HepG2 (cell line): ENCODE data around the gene TOMM7. TPM values are rescaled to one million over a fixed set of nuclear protein-coding genes. Genes with fewer than 3 reads are reported as not detected.

Experiments used
- ARNT2 ChIP-seq: sonication (generic); formaldehyde crosslinking; IDR thresholded peaks from 2 replicates; pipeline ENCODE4 v1.8.0; 2022; ENCODE audit warnings: mild to moderate bottlenecking, low read depth, missing genetic modification reagents, moderate library complexity
- DR1 ChIP-seq: sonication (generic); formaldehyde crosslinking; IDR thresholded peaks from 2 replicates; pipeline ENCODE4 v1.8.0; 2021; ENCODE audit warnings: mild to moderate bottlenecking, missing genetic modification reagents, inconsistent platforms
- GLI4 ChIP-seq: sonication (generic); formaldehyde crosslinking; IDR thresholded peaks from 2 replicates; pipeline ENCODE4 v1.5.1; 2020; ENCODE audit warnings: missing genetic modification reagents, mild to moderate bottlenecking, moderate library complexity, borderline replicate concordance
- HIC2 ChIP-seq: sonication (generic); formaldehyde crosslinking; IDR thresholded peaks from 2 replicates; pipeline ENCODE4 v1.9.0; 2022; ENCODE audit warnings: low read depth, missing genetic modification reagents
- IRF9 ChIP-seq: sonication (generic); formaldehyde crosslinking; IDR thresholded peaks from 2 replicates; pipeline ENCODE4 v1.8.0; 2022; ENCODE audit warnings: missing genetic modification reagents, mild to moderate bottlenecking, borderline replicate concordance
- MEIS2 ChIP-seq: sonication (generic); formaldehyde crosslinking; IDR thresholded peaks from 2 replicates; pipeline ENCODE4 v1.9.0; 2021; ENCODE audit warnings: mild to moderate bottlenecking, missing genetic modification reagents
- REXO4 ChIP-seq: sonication (generic); formaldehyde crosslinking; IDR thresholded peaks from 2 replicates; pipeline ENCODE4 v1.8.0; 2022; ENCODE audit warnings: missing genetic modification reagents, mild to moderate bottlenecking, borderline replicate concordance
- SMYD3 ChIP-seq: sonication (generic); formaldehyde crosslinking; IDR thresholded peaks from 2 replicates; pipeline ENCODE4 v1.8.1; 2023; ENCODE audit warnings: mild to moderate bottlenecking, missing genetic modification reagents
- SP4 ChIP-seq: sonication (generic); formaldehyde crosslinking; IDR thresholded peaks from 2 replicates; pipeline ENCODE4 v1.8.1; 2023; ENCODE audit warnings: mild to moderate bottlenecking, missing genetic modification reagents
- TCF7L2 ChIP-seq: IDR thresholded peaks from 2 replicates; pipeline ENCODE4 v1.6.1; 2011; ENCODE audit warnings: mild to moderate bottlenecking, low read depth, low read length, moderate library complexity
- ZBTB43 ChIP-seq: sonication (generic); formaldehyde crosslinking; conservative IDR thresholded peaks from 2 replicates; pipeline ENCODE4 v1.4.0; 2020; ENCODE audit warnings: missing genetic modification reagents
- ZFP41 ChIP-seq: sonication (generic); formaldehyde crosslinking; IDR thresholded peaks from 2 replicates; pipeline ENCODE4 v1.4.0; 2020; ENCODE audit warnings: mild to moderate bottlenecking, missing genetic modification reagents, borderline replicate concordance
- ZHX1 ChIP-seq: sonication (generic); formaldehyde crosslinking; IDR thresholded peaks from 2 replicates; pipeline ENCODE4 v1.8.1; 2022; ENCODE audit warnings: low read depth, mild to moderate bottlenecking, missing genetic modification reagents
- ZNF18 ChIP-seq: sonication (generic); formaldehyde crosslinking; IDR thresholded peaks from 2 replicates; pipeline ENCODE4 v1.8.0; 2022; ENCODE audit warnings: mild to moderate bottlenecking, missing genetic modification reagents; ENCODE audit not compliant: insufficient replicate concordance
- ZNF34 ChIP-seq: sonication (generic); formaldehyde crosslinking; IDR thresholded peaks from 2 replicates; pipeline ENCODE4 v1.4.0; 2020; ENCODE audit warnings: mild to moderate bottlenecking, missing genetic modification reagents, borderline replicate concordance
- ZNF576 ChIP-seq: sonication (generic); formaldehyde crosslinking; IDR thresholded peaks from 2 replicates; pipeline ENCODE4 v1.4.0; 2020; ENCODE audit warnings: mild to moderate bottlenecking, missing genetic modification reagents
- ZNF7 ChIP-seq: IDR thresholded peaks from 2 replicates; pipeline ENCODE4 v1.6.1; 2016; ENCODE audit warnings: missing biosample characterization, missing genetic modification reagents
- ZNF720 ChIP-seq: sonication (generic); formaldehyde crosslinking; IDR thresholded peaks from 2 replicates; pipeline ENCODE4 v1.4.0; 2020; ENCODE audit warnings: missing genetic modification reagents
- polyA plus RNA-seq, 8 experiments: library from polyadenylated mRNA; depleted of rRNA in 3 of 8; stranded (reverse) in 7 of 8; unstranded in 1 of 8; fragments of >200 nt; fragmentation: Illumina TruSeq in 4 of 8; extraction: Trizol in 4 of 8; gene quantifications; 2 replicates each; pipeline versions ENCODE4 v1.2.1 to v1.2.3, GENCODE V29; 2011 to 2016; ENCODE audit warnings: low read depth in 4 of 8, missing spikeins in 1 of 8, mixed read lengths in 1 of 8; ENCODE audit not compliant: insufficient read depth in 1 of 8
- total RNA-seq, 5 experiments: library from RNA; depleted of rRNA; stranded (reverse); fragments of >200 nt; fragmentation: Illumina TruSeq; extraction: Trizol; gene quantifications; 2 replicates each; pipeline ENCODE4 v1.2.3, GENCODE V29; 2016; ENCODE audit warnings: low read depth in 1 of 5

TOMM7 gene
- total and polyA plus RNA-seq, 2 of the 13 experiments (the other 11 are each of a cell fraction or from before 2014, with no cell fraction given), result 251 to 369 TPM

GRCh38 chr7:22854158-22855048 lies 31.8 kb upstream of the TOMM7 start (continued):
- TF ChIP-seq HIC2, result peak; percentile 49; the same call in 1 of the 2 replicates
- TF ChIP-seq ZFP41, result peak; percentile 70; the same call in 1 of the 2 replicates
- TF ChIP-seq IRF9 (CRISPR knock-in tag), result peak; percentile 58; the same call in 1 of the 2 replicates
- TF ChIP-seq MEIS2 (CRISPR knock-in tag), result peak; percentile 61
- 0 out of 2 replicates have a peak, but pooled peaks have one; percentile 62 for TF ChIP-seq GLI4 (CRISPR knock-in tag)
- TF ChIP-seq ZNF34 (CRISPR knock-in tag), result 0 out of 2 replicates have a peak, but pooled peaks have one; percentile 32
- peak; percentile 56; the same call in 1 of the 2 replicates for TF ChIP-seq ZBTB43
- TF ChIP-seq ARNT2, result peak; percentile 90
- peak; percentile 14; the same call in 1 of the 2 replicates for TF ChIP-seq ZHX1 (CRISPR knock-in tag)
- no peak for TF ChIP-seq ZNF18 (CRISPR knock-in tag)
- TF ChIP-seq ZNF720 (CRISPR knock-in tag), result no peak
- TF ChIP-seq SMYD3 (CRISPR knock-in tag), result no peak
- no peak; the same call in 1 of the 2 replicates for TF ChIP-seq SP4
- TF ChIP-seq ZNF576, result no peak
- TF ChIP-seq REXO4 (CRISPR knock-in tag), result no peak
- TF ChIP-seq ZNF7, result no peak
- TF ChIP-seq TCF7L2, result no peak
- peak; percentile 81; the same call in 1 of the 2 replicates for TF ChIP-seq DR1 (CRISPR knock-in tag)
